ENCODE data around the gene TIMM9. TPM values are rescaled to one million over a fixed set of nuclear protein-coding genes. Genes with fewer than 3 reads are reported as not detected.
"Not testable (repeated sequence)": the region's sequence is repeated elsewhere in the genome, so short reads cannot be mapped to it uniquely, and the experiment has no call there.

The TIMM9 gene
- polyA plus RNA-seq, 4 donors, result 76.3 to 86.1 (median 80.7) TPM

DNA sequence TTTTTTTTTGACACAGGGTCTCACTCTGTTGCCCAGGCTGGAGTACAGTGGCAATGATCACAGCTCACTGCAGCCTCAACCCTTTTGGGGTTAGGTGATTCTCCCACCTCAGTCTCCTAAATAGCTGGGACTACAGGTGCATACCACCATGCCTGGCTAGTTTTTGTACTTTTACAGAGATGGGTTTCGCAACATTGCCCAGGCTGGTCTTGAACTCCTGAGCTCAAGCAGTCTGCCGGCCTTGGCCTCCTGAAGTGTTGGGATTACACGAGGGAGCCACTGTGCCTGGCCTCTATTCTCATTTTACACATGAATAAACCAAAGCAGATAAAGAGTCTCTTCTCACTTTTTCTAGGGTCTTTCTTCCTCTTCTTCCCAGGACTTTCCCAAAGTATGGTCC lies 28.4 kb downstream of the TIMM9 start:
- no peak for DNase-seq (ENCODE audit: low read depth in 4 of 4, low spot score in 2 of 4)

DNA sequence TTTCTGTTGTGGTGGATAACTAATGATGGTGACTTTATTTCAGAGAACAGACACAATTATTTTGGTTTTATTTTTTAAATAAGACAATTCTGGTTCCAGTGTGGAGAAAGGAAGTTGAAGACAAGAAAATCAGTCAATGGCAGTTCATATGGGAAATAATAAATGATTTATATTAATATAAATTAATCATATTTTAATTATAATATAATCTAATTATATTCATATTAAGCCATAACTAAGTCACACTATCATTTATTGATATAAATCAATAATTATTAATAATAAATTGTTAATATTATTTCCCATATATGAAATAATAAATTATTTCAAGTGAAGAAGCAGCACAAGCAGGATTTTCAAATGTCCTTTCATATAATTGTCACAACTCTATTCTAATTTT lies 28.8 kb downstream of the TIMM9 start:
- no peak for DNase-seq (ENCODE audit: low read depth in 4 of 4, low spot score in 2 of 4)

DNA sequence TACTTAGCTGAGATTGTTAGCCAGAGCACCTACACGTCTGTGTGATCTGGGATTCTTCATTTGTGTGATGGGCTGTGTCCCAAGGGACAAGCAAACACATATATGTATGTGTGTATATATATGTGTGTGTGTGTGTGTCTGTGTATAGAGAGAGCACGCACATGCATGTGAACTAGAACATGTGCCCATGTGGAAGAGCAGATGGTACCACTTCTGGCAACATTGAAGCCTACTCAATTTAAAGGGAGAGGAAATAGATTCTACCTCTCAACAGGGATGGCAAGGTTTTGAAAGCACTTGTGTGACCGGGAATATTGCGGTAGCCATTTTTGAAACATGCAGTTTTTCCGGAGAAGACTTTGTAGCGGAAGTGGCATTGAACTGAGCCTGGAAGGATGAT lies 30.2 kb downstream of the TIMM9 start:
- no peak for DNase-seq (ENCODE audit: low read depth in 4 of 4, low spot score in 2 of 4)

DNA sequence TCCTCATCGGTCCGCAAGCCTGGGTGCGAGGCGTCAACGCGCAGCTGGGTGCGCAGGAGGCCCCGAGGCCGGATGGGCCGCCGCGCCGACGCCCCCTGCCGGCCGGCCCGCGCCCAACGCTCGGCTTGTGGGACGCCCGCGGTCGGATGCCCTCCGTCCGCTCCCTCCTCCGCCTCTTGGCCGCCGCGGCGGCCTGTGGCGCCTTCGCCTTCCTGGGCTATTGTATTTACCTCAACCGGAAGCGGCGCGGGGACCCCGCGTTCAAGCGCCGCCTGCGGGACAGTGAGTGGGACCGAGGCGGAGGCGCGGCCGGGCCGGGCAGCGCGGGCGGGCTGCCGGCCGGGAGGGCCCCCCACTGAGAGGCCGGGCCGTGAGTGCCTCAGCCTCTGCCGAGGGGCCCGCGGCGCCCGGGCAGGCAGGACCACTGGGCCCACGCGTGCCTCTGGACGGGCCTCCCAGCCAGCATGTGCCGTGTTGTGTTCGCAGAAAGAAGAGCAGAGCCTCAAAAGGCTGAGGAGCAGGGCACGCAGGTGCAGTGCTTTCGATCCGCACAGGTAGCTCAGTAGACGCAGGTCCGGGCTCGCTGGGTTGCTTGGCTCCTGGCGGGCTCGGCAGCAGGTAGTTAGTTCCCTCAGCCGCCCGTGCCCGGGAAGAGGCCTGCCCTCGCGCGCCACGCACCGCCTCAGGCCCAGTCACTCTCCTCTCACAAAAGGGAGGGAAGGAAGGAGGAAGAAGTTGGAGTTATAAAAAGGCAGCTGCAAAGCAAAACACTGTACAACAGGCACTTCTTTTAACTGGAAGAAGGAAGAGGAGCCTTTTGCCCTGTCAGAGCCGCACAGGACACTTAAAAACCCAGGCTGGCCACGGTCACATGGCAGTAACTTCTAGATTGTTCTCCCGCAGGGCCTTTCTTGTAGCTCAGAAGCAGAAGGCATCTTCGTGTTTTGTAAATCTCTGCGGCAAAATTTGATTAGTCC lies 31.2 kb downstream of the TIMM9 start, which contains the start of gene TOMM20L:
TOMM20L (plus strand) TSS at position 119 of the 977 bp plus-strand sequence; CDS start at position 147, 28 bp downstream.
- peak; percentile 31 to 67 (median 38) for DNase-seq (ENCODE audit: low read depth in 4 of 4, low spot score in 2 of 4)

DNA sequence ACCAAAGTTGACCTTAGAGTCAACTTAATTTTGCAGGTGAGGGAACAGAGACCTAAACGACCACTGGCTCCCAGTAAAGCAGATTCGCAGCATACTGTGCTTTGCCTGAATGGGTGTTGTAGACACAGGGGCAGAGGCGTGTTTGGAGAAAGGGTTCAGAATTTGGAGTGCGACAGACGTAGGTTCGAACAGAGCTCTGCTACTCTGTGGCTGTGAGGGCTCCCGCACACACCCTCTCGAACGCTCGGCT lies 31.8 kb downstream of the TIMM9 start:
- DNase-seq (ENCODE audit: low read depth in 4 of 4, low spot score in 2 of 4), result no peak

DNA sequence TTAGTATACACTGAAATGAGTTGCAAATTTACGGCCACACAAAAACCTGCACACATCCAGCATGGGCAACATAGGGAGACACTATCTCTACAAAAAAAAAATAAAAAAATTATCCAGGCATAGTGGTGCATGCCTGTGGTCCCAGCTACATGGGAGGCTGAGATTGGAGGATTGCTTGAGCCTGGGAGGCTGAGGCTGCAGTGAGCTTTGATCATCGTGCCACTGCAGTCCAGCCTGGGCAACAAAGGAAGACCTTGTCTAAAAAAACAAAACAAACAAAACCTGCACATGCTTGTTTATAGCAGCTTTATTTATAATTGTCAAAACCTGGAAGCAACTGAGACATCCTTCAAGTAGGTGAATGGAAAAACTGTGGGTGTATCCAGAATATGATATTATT lies 36.5 kb downstream of the TIMM9 start:
- DNase-seq (ENCODE audit: low read depth in 4 of 4, low spot score in 2 of 4), result no peak

DNA sequence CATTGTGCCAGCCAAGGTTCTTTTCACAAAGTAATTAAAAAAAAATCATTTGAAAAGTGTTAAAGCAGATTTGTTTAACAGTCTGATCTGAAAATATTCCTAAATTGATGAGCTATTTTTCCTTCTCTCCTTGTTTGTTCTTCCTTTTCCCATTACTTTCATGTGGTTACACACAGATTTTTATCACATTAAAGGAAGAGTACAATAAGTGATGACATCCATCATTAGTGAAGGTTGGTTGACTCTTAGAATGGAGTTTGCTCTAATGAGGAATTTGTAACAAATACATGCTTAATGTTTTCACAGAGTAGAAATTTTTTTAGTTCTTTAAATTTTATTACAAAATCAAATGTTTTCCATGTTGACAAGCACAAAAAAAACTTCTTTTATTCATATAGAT lies 50.5 kb downstream of the TIMM9 start:
- no peak for DNase-seq (ENCODE audit: low read depth in 4 of 4, low spot score in 2 of 4)

DNA sequence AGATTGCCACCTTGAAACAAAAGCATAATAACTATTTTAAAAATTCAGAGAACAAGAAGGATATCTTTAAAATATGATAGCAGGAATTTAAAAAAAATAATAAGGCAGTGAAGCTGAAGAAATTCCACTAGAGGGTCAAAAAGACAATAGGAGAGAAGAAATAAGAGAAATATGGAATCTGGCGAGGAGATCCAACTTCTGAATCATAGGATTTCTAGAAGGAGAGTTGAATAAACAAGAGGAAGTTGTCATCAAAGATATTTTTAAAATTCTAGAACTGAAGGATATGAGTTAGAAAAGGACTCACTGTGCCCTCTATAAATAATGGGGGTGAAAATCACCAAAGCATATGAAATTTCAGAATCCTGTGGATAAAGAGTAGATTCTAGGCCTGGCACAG lies 58.4 kb downstream of the TIMM9 start:
- no peak for DNase-seq (ENCODE audit: low read depth in 4 of 4, low spot score in 2 of 4)

DNA sequence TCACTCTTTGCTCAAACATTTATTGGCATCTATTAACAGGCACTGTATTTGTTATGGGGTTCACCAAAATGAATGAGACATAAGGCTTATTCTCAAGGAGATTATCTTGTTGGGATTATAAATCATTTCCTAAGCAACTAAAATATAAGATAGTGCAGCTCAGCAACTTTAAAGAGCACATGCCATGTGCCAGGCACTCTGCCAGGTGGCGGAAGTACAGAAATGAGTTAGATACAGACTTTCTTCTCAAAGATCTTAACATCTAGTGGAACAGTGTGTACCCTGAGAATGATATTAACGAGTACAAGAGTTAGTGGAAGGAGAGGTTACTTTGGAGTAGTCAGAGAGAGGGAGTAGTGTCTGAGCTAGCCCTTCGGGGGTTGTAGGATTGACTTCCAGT lies 60.0 kb downstream of the TIMM9 start:
- no peak for DNase-seq (ENCODE audit: low read depth in 4 of 4, low spot score in 2 of 4)

DNA sequence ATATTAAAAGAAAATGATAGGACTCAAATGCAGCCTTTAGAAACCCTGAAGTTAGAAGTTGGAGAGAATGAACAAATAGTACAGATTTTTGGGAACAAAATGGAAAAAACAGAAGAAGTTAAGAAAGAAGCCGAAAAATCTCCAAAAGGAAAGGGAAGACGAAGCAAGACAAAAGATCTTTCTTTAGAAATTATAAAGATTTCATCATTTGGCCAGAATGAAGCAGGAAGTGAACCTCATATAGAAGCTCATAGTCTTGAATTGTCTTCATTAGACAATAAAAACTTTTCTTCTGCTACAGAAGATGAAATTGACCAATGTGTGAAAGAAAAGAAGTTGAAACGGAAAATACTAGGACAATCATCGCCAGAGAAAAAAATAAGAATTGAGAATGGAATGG lies 63.0 kb downstream of the TIMM9 start:
- DNase-seq (ENCODE audit: low read depth in 4 of 4, low spot score in 2 of 4), result no peak

DNA sequence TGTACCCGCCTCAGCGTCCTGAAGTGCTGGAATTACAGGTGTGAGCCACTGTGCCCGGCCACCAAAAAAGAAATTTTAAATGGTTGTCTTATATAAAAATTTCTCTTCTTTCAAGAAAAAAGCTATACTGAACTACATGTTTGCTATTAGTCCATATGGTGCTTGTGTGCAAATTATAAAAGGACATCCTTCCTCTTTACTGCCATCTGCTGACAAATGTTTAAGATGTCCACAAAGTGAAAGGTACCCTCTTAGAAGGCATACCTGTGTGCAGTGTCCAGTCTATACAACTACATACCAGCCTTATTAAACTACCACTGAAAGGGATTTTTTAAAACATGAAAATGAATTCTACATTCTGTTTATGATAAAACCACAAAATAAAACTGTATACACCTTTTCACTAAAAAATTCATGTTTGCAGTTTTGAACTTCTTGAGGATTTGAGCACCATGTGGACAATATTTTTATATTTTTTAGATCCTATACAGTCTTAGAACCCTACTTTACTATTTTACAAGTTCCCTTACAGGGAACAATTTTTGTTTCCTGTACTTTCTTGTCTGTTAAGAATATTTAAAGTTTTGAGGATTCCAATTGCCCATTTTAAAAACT lies 64.4 kb downstream of the TIMM9 start:
- peak in 1 of 4 donors; percentile 15 for DNase-seq (ENCODE audit: low read depth in 4 of 4, low spot score in 2 of 4)

DNA sequence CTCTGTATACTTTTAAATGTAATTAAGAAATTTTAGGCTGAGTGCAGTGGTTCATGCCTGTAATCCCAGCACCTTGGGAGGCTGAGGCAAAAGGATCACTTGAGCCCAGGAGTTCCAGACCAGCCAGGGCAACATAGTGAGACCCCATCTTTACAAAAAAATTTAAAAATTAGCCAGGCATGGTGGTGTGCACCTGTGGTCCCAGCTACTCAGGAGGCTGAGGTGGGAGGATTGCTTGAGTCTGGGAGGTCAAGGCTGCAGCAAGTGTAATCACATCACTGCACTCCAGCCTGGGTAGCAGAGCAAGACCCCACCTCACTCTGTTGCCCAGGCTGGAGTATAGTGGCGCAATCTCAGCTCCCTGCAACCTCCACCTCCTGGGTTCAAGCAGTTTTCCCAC lies 65.1 kb downstream of the TIMM9 start:
- not testable (repeated sequence) for DNase-seq (ENCODE audit: low read depth in 4 of 4, low spot score in 2 of 4)

Other genes starting within 250 kb of the TIMM9 start
- 100 to 1,000 TPM in 2 of 4 donors, 10 to 100 TPM in 2; 93.6 to 118 (median 104) TPM for gene ACTR10, start 227.4 kb downstream of the TIMM9 start, polyA plus RNA-seq (ENCODE audit: insufficient read length in 4 of 4)
- gene PSMA3, start 182.7 kb downstream of the TIMM9 start, polyA plus RNA-seq (ENCODE audit: insufficient read length in 4 of 4), result 100 to 1,000 TPM; 121 to 185 (median 150) TPM
- 10 to 100 TPM; 25.4 to 37.2 (median 32.4) TPM for gene ARID4A, start 129.0 kb downstream of the TIMM9 start, polyA plus RNA-seq (ENCODE audit: insufficient read length in 4 of 4)
- 1 to 10 TPM; 1.2 to 1.9 (median 1.4) TPM for gene TOMM20L, start 31.6 kb downstream of the TIMM9 start, polyA plus RNA-seq (ENCODE audit: insufficient read length in 4 of 4)
- gene KIAA0586, start 188 bp upstream of the TIMM9 start, polyA plus RNA-seq (ENCODE audit: insufficient read length in 4 of 4), result 10 to 100 TPM; 18.0 to 24.1 (median 22.9) TPM
- 10 to 100 TPM; 25.6 to 41.7 (median 36.3) TPM for gene DACT1, start 210.4 kb upstream of the TIMM9 start, polyA plus RNA-seq (ENCODE audit: insufficient read length in 4 of 4)